SK-N-SH (cell line): ENCODE measurements around the gene TPGS1. TPM values are rescaled to one million over a fixed set of nuclear protein-coding genes. Genes with fewer than 3 reads are reported as not detected.

ENCODE experiments used
- CTCF ChIA-PET: fragments of 300-600, 350-600 bp; formaldehyde crosslinking; extraction: SDS; loops from one replicate; lab custom pipeline; 2021; lab: Yijun Ruan, JAX
- POLR2A ChIA-PET: fragments of 350-600 bp; sonication (Branson Sonifier 250); formaldehyde crosslinking; extraction: SDS; loops from one replicate; lab custom pipeline; 2020; ENCODE audit warnings: antibody characterized with exemption, inconsistent platforms; lab: Yijun Ruan, JAX
- DNase-seq: peaks from one replicate; pipeline ENCODE4 v3.0.0; 2012
- H2AFZ ChIP-seq: fragments of 200-600 bp; sonication (generic); 2 replicates; pipeline ENCODE4 v1.8.1; 2016; ENCODE audit warnings: antibody characterized with exemption, mild to moderate bottlenecking, low read depth
- H3F3A ChIP-seq: fragments of 200-600 bp; sonication (generic); replicated peaks from 2 replicates; pipeline ENCODE3; 2016; ENCODE audit warnings: antibody characterized with exemption, mild to moderate bottlenecking; ENCODE audit not compliant: insufficient read depth
- H3K27ac ChIP-seq, 2 experiments: fragments of 200-500 bp in 1 of 2; fragments of 200-600 bp in 1 of 2; sonication (Bioruptor generic) in 1 of 2; sonication (generic), shearing (Covaris generic) in 1 of 2; 2 replicates each; pipeline versions ENCODE4 v1.5.1 to v1.6.1; 2014 to 2016; ENCODE audit warnings: low read depth in 2 of 2, inconsistent platforms in 1 of 2, low read length in 1 of 2, mild to moderate bottlenecking in 1 of 2, mixed read lengths in 1 of 2
- H3K27me3 ChIP-seq: fragments of 200-600 bp; sonication (generic), shearing (Covaris generic); 2 replicates; pipeline ENCODE4 v1.6.1; 2016; ENCODE audit warnings: mixed run types; ENCODE audit not compliant: insufficient read depth
- H3K36me3 ChIP-seq, 2 experiments: fragments of 200-500 bp in 1 of 2; fragments of 200-600 bp in 1 of 2; sonication (Bioruptor generic) in 1 of 2; sonication (generic) in 1 of 2; replicated peaks in 1 of 2; 2 replicates each; pipeline versions ENCODE3 to v1.5.1; 2014 to 2016; ENCODE audit warnings: low read length in 1 of 2, mild to moderate bottlenecking in 1 of 2; ENCODE audit not compliant: insufficient read depth in 2 of 2, control insufficient read depth in 1 of 2
- H3K4me1 ChIP-seq, 2 experiments: fragments of 200-500 bp in 1 of 2; fragments of 200-600 bp in 1 of 2; sonication (Bioruptor generic) in 1 of 2; sonication (generic), shearing (Covaris generic) in 1 of 2; 2 replicates each; pipeline versions ENCODE4 v1.5.1 to v1.6.1; 2014 to 2016; ENCODE audit warnings: low read depth in 1 of 2, low read length in 1 of 2, mixed run types in 1 of 2; ENCODE audit not compliant: insufficient read depth in 2 of 2, control insufficient read depth in 1 of 2
- H3K4me2 ChIP-seq: fragments of 200-600 bp; sonication (generic), shearing (Covaris generic); 2 replicates; pipeline ENCODE4 v1.6.1; 2017; ENCODE audit warnings: mixed run types
- H3K4me3 ChIP-seq, 2 experiments: fragments of 200-500 bp in 1 of 2; fragments of 200-600 bp in 1 of 2; sonication (Bioruptor generic) in 1 of 2; sonication (generic), shearing (Covaris generic) in 1 of 2; 2 replicates each; pipeline versions ENCODE4 v1.5.1 to v1.8.1; 2014 to 2016; ENCODE audit warnings: low read depth in 2 of 2, inconsistent platforms in 1 of 2, low read length in 1 of 2, mild to moderate bottlenecking in 1 of 2, mixed read lengths in 1 of 2, moderate library complexity in 1 of 2
- H3K79me2 ChIP-seq: fragments of 200-600 bp; sonication (generic); 2 replicates; pipeline ENCODE4 v1.8.1; 2017; ENCODE audit warnings: mild to moderate bottlenecking; ENCODE audit not compliant: insufficient read depth
- H3K9ac ChIP-seq: fragments of 200-600 bp; sonication (generic); 2 replicates; pipeline ENCODE4 v1.6.1; 2017; ENCODE audit warnings: mixed run types
- H3K9me2 ChIP-seq: fragments of 200-600 bp; sonication (generic); 2 replicates; pipeline ENCODE4 v1.6.1; 2017; ENCODE audit warnings: mixed run types
- H3K9me3 ChIP-seq: fragments of 200-600 bp; sonication (generic); 2 replicates; pipeline ENCODE4 v1.6.1; 2017; ENCODE audit warnings: mixed run types, mild to moderate bottlenecking, moderate library complexity
- H4K20me1 ChIP-seq: fragments of 200-600 bp; sonication (generic); 2 replicates; pipeline ENCODE4 v1.6.1; 2017; ENCODE audit warnings: mild to moderate bottlenecking, mixed run types; ENCODE audit not compliant: insufficient read depth
- CHD2 ChIP-seq: fragments of 150-350 bp; IDR thresholded peaks from 2 replicates; pipeline ENCODE4 v1.6.1; 2018; ENCODE audit warnings: low read length; ENCODE audit not compliant: partially characterized antibody
- EZH2phosphoT487 ChIP-seq: fragments of 200-600 bp; sonication (generic); IDR thresholded peaks from 2 replicates; pipeline ENCODE4 v1.6.1; 2017; ENCODE audit warnings: low read depth, mixed run types, mild to moderate bottlenecking, antibody characterized with exemption, moderate library complexity, borderline replicate concordance
- FOXJ3 ChIP-seq: sonication (generic); formaldehyde crosslinking; IDR thresholded peaks from 2 replicates; pipeline ENCODE4 v1.5.1; 2020; ENCODE audit warnings: mild to moderate bottlenecking, missing genetic modification reagents
- FOXM1 ChIP-seq: IDR thresholded peaks from 2 replicates; pipeline ENCODE4 v1.4.0; 2012; ENCODE audit warnings: low read depth, mild to moderate bottlenecking
- GABPA ChIP-seq: IDR thresholded peaks from 2 replicates; pipeline ENCODE4 v1.4.0; 2012; ENCODE audit warnings: low read depth, mild to moderate bottlenecking
- JUND ChIP-seq: IDR thresholded peaks from 2 replicates; pipeline ENCODE4 v1.4.0; 2012
- MXI1 ChIP-seq: IDR thresholded peaks from 2 replicates; pipeline ENCODE4 v1.6.1; 2012; ENCODE audit warnings: mild to moderate bottlenecking, low read depth, low read length, improper control_type of control experiment
- NFIC ChIP-seq: IDR thresholded peaks from 2 replicates; pipeline ENCODE4 v1.4.0; 2012; ENCODE audit warnings: borderline replicate concordance
- NRF1 ChIP-seq: IDR thresholded peaks from 2 replicates; pipeline ENCODE4 v1.6.1; 2012; ENCODE audit warnings: low read depth, mild to moderate bottlenecking, low read length
- POLR2AphosphoS5 ChIP-seq: IDR thresholded peaks from 2 replicates; pipeline ENCODE4 v1.6.1; 2012; ENCODE audit warnings: low read depth, low read length
- RAD21 ChIP-seq: IDR thresholded peaks from 2 replicates; pipeline ENCODE4 v1.6.1; 2012; ENCODE audit warnings: mild to moderate bottlenecking, low read length
- TAF1 ChIP-seq: IDR thresholded peaks from 2 replicates; pipeline ENCODE4 v1.6.1; 2012; ENCODE audit warnings: low read depth, mild to moderate bottlenecking, low read length, moderate library complexity, borderline replicate concordance
- TCF12 ChIP-seq: IDR thresholded peaks from 2 replicates; pipeline ENCODE4 v1.4.0; 2012
- TEAD4 ChIP-seq: IDR thresholded peaks from 2 replicates; pipeline ENCODE4 v1.4.0; 2012; ENCODE audit warnings: mild to moderate bottlenecking, borderline replicate concordance; ENCODE audit not compliant: insufficient read depth
- WGBS: methylation state at CpG from one replicate; pipeline ENCODE4 v1.1.6; 2017; ENCODE audit warnings: low lambda C conversion rate; 5-methylcytosine and 5-hydroxymethylcytosine counted together
- polyA plus RNA-seq, 3 experiments: library from polyadenylated mRNA; depleted of rRNA; stranded (reverse); fragments of >200 nt; gene quantifications; 2 replicates each; pipeline ENCODE4 v1.2.3, GENCODE V29; 2012
- TF ChIP-seq, protein P1 (sequence below): IDR thresholded peaks from 2 replicates; pipeline ENCODE4; 2012
- TF ChIP-seq, protein P2 (sequence below): IDR thresholded peaks from 2 replicates; pipeline ENCODE4 v1.6.1; 2012; ENCODE audit warnings: mild to moderate bottlenecking, low read depth, low read length, moderate library complexity
- TF ChIP-seq, protein P3 (sequence below): fragments of 150-350 bp; IDR thresholded peaks from 2 replicates; pipeline ENCODE4 v1.6.1; 2017; ENCODE audit warnings: antibody characterized with exemption, low read length, low read depth, borderline replicate concordance
- TF ChIP-seq, protein P4 (sequence below): IDR thresholded peaks from 2 replicates; pipeline ENCODE4 v1.4.0; 2012; ENCODE audit warnings: low read depth
- TF ChIP-seq, protein P5 (sequence below): fragments of 200-600 bp; sonication (generic); IDR thresholded peaks from 2 replicates; pipeline ENCODE4 v1.6.1; 2017; ENCODE audit warnings: antibody characterized with exemption, mild to moderate bottlenecking, moderate library complexity
- TF ChIP-seq, protein P6 (sequence below): IDR thresholded peaks from 2 replicates; pipeline ENCODE4 v1.4.0; 2012; ENCODE audit warnings: low read depth, borderline replicate concordance
- TF ChIP-seq, protein P7 (sequence below): IDR thresholded peaks from 2 replicates; pipeline ENCODE4 v1.4.0; 2012; ENCODE audit warnings: low read depth, borderline replicate concordance

TPGS1 gene
- polyA plus RNA-seq, 1 of the 3 experiments (the other 2 are of a cell fraction) = 31.0 TPM

DNA sequence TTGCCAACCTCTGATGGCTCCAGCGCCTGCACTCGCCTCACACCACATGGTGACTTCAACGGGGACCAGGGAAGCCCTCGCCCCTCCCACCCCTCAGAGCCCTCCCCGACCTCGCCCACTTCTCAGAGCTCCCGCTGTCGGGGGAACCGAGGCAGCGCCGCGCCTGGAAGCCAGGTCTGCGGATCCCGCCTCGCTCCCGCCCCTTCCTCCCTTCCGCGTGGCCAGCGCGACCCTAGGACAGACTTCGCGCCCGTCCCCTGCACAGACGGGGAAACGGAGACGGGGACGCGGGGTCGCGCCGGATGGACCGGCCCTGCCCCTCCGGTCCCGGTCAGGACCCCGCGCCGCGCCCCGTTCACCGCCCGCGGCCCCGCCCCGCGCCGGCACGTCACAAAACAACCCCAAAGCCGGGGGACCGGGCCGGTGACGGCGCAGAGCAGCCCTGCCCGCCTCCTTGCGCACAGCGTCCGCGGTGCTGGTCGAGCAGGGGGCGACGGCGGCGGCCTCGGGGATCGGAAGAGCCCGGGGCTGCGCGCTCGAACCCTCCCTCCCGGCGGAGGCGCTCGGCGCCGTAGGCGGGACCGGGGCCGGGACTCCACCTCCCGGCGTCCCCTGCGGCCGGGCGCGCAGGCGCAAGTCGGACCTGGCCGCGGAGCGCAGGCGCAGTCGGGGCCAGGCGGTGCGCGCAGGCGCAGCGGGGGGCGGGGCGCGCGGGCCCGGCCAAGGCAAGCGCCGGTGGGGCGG is 23.9 kb downstream of the TPGS1 start:
- peaks cover 38% of the 10 kb centered on the region for H4K20me1 ChIP-seq
- no peaks in the 10 kb centered on the region for H3K9me2 ChIP-seq
- CTCF ChIA-PET = interaction anchor here (0.6 to 6.2 kb wide), 9 partner anchors 9 to 147 kb away, joined by 3 to 56 read pairs (median 8); partner anchors contain the start of gene TPGS1
- H3K9ac ChIP-seq = peak overlapping the region; percentile 86
- no peaks in the 10 kb centered on the region for H3K9me3 ChIP-seq
- POLR2A ChIA-PET = interaction anchor here (1.0 to 2.4 kb wide), 6 partner anchors 11 to 58 kb away, joined by 3 to 11 read pairs (median 6); partner anchors contain the start of gene BSG
- peaks cover 39% of the 10 kb centered on the region for H3K79me2 ChIP-seq
- peak; percentile 99 for DNase-seq
- WGBS = 3% methylated on average over 40 of the region's 103 CpGs
- H3K4me3 ChIP-seq = peak overlapping the region; percentile 73 to 75
- H2AFZ ChIP-seq = peak overlapping the region; percentile 63; the same call in 1 of the 2 replicates
- no peaks in the 10 kb centered on the region for H3F3A ChIP-seq
- H3K27me3 ChIP-seq = no peaks in the 10 kb centered on the region
- H3K4me2 ChIP-seq = peak overlapping the region; percentile 85
- TF ChIP-seq, protein P1, sequence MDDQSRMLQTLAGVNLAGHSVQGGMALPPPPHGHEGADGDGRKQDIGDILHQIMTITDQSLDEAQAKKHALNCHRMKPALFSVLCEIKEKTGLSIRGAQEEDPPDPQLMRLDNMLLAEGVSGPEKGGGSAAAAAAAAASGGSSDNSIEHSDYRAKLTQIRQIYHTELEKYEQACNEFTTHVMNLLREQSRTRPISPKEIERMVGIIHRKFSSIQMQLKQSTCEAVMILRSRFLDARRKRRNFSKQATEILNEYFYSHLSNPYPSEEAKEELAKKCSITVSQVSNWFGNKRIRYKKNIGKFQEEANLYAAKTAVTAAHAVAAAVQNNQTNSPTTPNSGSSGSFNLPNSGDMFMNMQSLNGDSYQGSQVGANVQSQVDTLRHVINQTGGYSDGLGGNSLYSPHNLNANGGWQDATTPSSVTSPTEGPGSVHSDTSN = no peak
- TF ChIP-seq TEAD4 = no peak
- TF ChIP-seq NFIC = no peak
- TF ChIP-seq, protein P2, sequence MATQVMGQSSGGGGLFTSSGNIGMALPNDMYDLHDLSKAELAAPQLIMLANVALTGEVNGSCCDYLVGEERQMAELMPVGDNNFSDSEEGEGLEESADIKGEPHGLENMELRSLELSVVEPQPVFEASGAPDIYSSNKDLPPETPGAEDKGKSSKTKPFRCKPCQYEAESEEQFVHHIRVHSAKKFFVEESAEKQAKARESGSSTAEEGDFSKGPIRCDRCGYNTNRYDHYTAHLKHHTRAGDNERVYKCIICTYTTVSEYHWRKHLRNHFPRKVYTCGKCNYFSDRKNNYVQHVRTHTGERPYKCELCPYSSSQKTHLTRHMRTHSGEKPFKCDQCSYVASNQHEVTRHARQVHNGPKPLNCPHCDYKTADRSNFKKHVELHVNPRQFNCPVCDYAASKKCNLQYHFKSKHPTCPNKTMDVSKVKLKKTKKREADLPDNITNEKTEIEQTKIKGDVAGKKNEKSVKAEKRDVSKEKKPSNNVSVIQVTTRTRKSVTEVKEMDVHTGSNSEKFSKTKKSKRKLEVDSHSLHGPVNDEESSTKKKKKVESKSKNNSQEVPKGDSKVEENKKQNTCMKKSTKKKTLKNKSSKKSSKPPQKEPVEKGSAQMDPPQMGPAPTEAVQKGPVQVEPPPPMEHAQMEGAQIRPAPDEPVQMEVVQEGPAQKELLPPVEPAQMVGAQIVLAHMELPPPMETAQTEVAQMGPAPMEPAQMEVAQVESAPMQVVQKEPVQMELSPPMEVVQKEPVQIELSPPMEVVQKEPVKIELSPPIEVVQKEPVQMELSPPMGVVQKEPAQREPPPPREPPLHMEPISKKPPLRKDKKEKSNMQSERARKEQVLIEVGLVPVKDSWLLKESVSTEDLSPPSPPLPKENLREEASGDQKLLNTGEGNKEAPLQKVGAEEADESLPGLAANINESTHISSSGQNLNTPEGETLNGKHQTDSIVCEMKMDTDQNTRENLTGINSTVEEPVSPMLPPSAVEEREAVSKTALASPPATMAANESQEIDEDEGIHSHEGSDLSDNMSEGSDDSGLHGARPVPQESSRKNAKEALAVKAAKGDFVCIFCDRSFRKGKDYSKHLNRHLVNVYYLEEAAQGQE = no peak
- TF ChIP-seq GABPA = peak; percentile 31; the same call in 1 of the 2 replicates
- TF ChIP-seq CHD2 = no peak
- TF ChIP-seq FOXM1 = no peak
- no peak for TF ChIP-seq FOXJ3 (CRISPR knock-in tag)
- TF ChIP-seq, protein P3, sequence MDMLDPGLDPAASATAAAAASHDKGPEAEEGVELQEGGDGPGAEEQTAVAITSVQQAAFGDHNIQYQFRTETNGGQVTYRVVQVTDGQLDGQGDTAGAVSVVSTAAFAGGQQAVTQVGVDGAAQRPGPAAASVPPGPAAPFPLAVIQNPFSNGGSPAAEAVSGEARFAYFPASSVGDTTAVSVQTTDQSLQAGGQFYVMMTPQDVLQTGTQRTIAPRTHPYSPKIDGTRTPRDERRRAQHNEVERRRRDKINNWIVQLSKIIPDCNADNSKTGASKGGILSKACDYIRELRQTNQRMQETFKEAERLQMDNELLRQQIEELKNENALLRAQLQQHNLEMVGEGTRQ = no peak; the same call in 1 of the 2 replicates
- TF ChIP-seq, protein P4, sequence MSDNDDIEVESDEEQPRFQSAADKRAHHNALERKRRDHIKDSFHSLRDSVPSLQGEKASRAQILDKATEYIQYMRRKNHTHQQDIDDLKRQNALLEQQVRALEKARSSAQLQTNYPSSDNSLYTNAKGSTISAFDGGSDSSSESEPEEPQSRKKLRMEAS = peak; percentile 75
- TF ChIP-seq, protein P5, sequence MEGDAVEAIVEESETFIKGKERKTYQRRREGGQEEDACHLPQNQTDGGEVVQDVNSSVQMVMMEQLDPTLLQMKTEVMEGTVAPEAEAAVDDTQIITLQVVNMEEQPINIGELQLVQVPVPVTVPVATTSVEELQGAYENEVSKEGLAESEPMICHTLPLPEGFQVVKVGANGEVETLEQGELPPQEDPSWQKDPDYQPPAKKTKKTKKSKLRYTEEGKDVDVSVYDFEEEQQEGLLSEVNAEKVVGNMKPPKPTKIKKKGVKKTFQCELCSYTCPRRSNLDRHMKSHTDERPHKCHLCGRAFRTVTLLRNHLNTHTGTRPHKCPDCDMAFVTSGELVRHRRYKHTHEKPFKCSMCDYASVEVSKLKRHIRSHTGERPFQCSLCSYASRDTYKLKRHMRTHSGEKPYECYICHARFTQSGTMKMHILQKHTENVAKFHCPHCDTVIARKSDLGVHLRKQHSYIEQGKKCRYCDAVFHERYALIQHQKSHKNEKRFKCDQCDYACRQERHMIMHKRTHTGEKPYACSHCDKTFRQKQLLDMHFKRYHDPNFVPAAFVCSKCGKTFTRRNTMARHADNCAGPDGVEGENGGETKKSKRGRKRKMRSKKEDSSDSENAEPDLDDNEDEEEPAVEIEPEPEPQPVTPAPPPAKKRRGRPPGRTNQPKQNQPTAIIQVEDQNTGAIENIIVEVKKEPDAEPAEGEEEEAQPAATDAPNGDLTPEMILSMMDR = no peak
- TF ChIP-seq NRF1 = peak; percentile 97
- TF ChIP-seq, protein P6, sequence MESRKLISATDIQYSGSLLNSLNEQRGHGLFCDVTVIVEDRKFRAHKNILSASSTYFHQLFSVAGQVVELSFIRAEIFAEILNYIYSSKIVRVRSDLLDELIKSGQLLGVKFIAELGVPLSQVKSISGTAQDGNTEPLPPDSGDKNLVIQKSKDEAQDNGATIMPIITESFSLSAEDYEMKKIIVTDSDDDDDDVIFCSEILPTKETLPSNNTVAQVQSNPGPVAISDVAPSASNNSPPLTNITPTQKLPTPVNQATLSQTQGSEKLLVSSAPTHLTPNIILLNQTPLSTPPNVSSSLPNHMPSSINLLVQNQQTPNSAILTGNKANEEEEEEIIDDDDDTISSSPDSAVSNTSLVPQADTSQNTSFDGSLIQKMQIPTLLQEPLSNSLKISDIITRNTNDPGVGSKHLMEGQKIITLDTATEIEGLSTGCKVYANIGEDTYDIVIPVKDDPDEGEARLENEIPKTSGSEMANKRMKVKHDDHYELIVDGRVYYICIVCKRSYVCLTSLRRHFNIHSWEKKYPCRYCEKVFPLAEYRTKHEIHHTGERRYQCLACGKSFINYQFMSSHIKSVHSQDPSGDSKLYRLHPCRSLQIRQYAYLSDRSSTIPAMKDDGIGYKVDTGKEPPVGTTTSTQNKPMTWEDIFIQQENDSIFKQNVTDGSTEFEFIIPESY = no peak
- TF ChIP-seq TAF1 = peak; percentile 12; the same call in 1 of the 2 replicates
- TF ChIP-seq POLR2AphosphoS5 = peak; percentile 34
- TF ChIP-seq RAD21 = no peak
- TF ChIP-seq, protein P7, sequence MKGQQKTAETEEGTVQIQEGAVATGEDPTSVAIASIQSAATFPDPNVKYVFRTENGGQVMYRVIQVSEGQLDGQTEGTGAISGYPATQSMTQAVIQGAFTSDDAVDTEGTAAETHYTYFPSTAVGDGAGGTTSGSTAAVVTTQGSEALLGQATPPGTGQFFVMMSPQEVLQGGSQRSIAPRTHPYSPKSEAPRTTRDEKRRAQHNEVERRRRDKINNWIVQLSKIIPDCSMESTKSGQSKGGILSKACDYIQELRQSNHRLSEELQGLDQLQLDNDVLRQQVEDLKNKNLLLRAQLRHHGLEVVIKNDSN = no peak
- no peak for TF ChIP-seq JUND
- no peak for TF ChIP-seq TCF12
- peak; percentile 86 for TF ChIP-seq MXI1
- no peak for TF ChIP-seq EZH2phosphoT487
- peak overlapping the region; percentile 80 to 95 for H3K27ac ChIP-seq
- H3K36me3 ChIP-seq = peaks cover 0 to 8% of the 10 kb centered on the region in 2 experiments
- peaks cover 11 to 19% of the 10 kb centered on the region in 2 experiments; a peak in 2 of 4 replicates for H3K4me1 ChIP-seq
